ENCODE measurements around the gene MIGA2. TPM values are rescaled to one million over a fixed set of nuclear protein-coding genes. Genes with fewer than 3 reads are reported as not detected.

The MIGA2 gene
- total RNA-seq, 2 experiments from 2014 or later = 34.6 to 35.8 TPM

- Mint-ChIP-seq H3K27me3 (no peaks in the 10 kb centered on the region), H3K4me3 (no peak overlapping the region), H3K27ac (no peak overlapping the region), H3K4me1 (ENCODE audit: low read depth) (peaks cover 11% of the 10 kb centered on the region), H3K9me3 (no peaks in the 10 kb centered on the region), H3K36me3 (ENCODE audit: low read depth) (peaks cover 4% of the 10 kb centered on the region)
- intact Hi-C loops (cut with micrococcal nuclease) = no loop called here
- DNase-seq (no peak), ATAC-seq (no peak)
- TF ChIP-seq CTCF (IDR thresholded peaks at IDR 0.05) = no peak
- ChIA-PET CTCF (no interaction called here), POLR2A (interaction anchor here (1.0 kb wide), 1 partner anchor 20 kb away, joined by 3 read pairs; no protein-coding TSS in a partner anchor)
Observed at GRCh38 chr9:129107651-129108050, 71.2 kb downstream of the MIGA2 start.

GRCh38 chr9:129108083-129108804, 71.8 kb downstream of the MIGA2 start:
- Mint-ChIP-seq H3K27ac (no peak overlapping the region), H3K4me3 (no peak overlapping the region), H3K4me1 (ENCODE audit: low read depth) (peaks cover 11% of the 10 kb centered on the region), H3K9me3 (no peaks in the 10 kb centered on the region), H3K27me3 (no peaks in the 10 kb centered on the region), H3K36me3 (ENCODE audit: low read depth) (peaks cover 4% of the 10 kb centered on the region)
- no peak for ATAC-seq
- TF ChIP-seq CTCF (IDR thresholded peaks at IDR 0.05) = no peak
- ChIA-PET CTCF (interaction anchor here (1.2 kb wide), 1 partner anchor 10 kb away, joined by 3 read pairs; no protein-coding TSS in a partner anchor), POLR2A (interaction anchor here (1.0 kb wide), 1 partner anchor 21 kb away, joined by 3 read pairs; no protein-coding TSS in a partner anchor)
- DNase-seq = no peak
- intact Hi-C loops (cut with micrococcal nuclease) = no loop called here

- Mint-ChIP-seq H3K27me3 (no peaks in the 10 kb centered on the region), H3K9me3 (no peaks in the 10 kb centered on the region), H3K36me3 (ENCODE audit: low read depth) (peaks cover 4% of the 10 kb centered on the region), H3K4me3 (peak overlapping the region; percentile 87), H3K4me1 (ENCODE audit: low read depth) (peaks cover 18% of the 10 kb centered on the region), H3K27ac (no peak overlapping the region)
- ChIA-PET CTCF (interaction anchor here (1.2 to 1.5 kb wide), 2 partner anchors 11 to 23 kb away, joined by 3 to 5 read pairs; no protein-coding TSS in a partner anchor), POLR2A (interaction anchor here (1.0 to 1.1 kb wide), 3 partner anchors 14 to 22 kb away, joined by 3 to 7 read pairs (median 3); no protein-coding TSS in a partner anchor)
- intact Hi-C loops (cut with micrococcal nuclease) = no loop called here
- no peak for DNase-seq
- ATAC-seq = no peak
- TF ChIP-seq CTCF (IDR thresholded peaks at IDR 0.05) = no peak
Observed at GRCh38 chr9:129108805-129109536, 72.5 kb downstream of the MIGA2 start.

- peaks cover 4% of the 10 kb centered on the region for H3K36me3 Mint-ChIP-seq (ENCODE audit: low read depth)
- POLR2A ChIA-PET = interaction anchor here (1.0 to 1.2 kb wide), 3 partner anchors 15 to 21 kb away, joined by 3 to 7 read pairs (median 3); no protein-coding TSS in a partner anchor
- DNase-seq (peak; percentile 56), ATAC-seq (no peak)
- no peaks in the 10 kb centered on the region for H3K27me3 Mint-ChIP-seq
- H3K4me3 Mint-ChIP-seq = peak overlapping the region; percentile 87
- TF ChIP-seq CTCF (IDR thresholded peaks at IDR 0.05) = no peak
- CTCF ChIA-PET = interaction anchor here (1.2 to 1.5 kb wide), 2 partner anchors 11 to 22 kb away, joined by 3 to 5 read pairs; no protein-coding TSS in a partner anchor
- intact Hi-C loops (cut with micrococcal nuclease) = no loop called here
- H3K4me1 Mint-ChIP-seq (ENCODE audit: low read depth) = peaks cover 20% of the 10 kb centered on the region
- no peak overlapping the region for H3K27ac Mint-ChIP-seq
- H3K9me3 Mint-ChIP-seq = no peaks in the 10 kb centered on the region
Observed at GRCh38 chr9:129109537-129109903, 73.1 kb downstream of the MIGA2 start.
